ENCODE measurements around the gene SLC6A6.

SLC6A6 gene

DNA sequence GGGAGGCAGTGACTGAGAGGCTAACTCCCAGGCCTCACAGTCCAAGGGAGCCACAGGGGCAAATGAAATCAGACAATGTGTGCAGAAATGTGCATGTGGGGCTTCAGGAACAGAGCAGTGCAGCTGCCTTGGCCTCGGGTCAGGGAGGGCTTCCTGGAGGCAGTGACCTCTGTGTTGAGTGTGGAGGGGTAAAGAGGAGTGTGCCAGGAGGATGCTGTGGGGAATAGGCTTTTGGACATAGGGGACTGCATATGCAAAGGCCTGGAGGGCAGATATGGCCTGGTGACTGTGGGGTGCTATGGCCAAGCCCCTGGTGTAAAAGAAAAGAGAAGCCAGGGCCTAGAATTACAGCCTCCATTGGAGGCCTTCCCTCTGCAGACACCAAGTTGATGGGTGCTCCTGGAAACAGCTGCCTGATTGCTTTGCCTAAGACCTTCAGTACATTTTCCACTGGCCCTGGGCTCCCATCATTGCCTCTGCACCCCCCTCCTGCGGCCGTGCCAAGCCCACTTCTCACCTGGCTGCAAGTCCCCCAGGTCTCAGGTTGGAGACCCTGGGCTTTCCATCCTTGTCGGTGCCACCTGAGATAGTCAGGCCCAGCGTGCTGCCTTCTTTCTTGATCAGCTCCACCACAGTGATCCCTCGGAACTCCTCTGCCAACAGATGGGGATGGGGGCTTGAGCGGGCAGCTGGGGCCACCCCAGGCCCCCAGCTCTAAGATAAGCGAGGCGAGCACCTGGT lies 122.7 kb downstream of the SLC6A6 start:
- TF ChIP-seq, protein P1, sequence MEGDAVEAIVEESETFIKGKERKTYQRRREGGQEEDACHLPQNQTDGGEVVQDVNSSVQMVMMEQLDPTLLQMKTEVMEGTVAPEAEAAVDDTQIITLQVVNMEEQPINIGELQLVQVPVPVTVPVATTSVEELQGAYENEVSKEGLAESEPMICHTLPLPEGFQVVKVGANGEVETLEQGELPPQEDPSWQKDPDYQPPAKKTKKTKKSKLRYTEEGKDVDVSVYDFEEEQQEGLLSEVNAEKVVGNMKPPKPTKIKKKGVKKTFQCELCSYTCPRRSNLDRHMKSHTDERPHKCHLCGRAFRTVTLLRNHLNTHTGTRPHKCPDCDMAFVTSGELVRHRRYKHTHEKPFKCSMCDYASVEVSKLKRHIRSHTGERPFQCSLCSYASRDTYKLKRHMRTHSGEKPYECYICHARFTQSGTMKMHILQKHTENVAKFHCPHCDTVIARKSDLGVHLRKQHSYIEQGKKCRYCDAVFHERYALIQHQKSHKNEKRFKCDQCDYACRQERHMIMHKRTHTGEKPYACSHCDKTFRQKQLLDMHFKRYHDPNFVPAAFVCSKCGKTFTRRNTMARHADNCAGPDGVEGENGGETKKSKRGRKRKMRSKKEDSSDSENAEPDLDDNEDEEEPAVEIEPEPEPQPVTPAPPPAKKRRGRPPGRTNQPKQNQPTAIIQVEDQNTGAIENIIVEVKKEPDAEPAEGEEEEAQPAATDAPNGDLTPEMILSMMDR (IDR thresholded peaks at IDR 0.05; ENCODE audit: low read depth, low read length, missing control alignments), result no peak

DNA sequence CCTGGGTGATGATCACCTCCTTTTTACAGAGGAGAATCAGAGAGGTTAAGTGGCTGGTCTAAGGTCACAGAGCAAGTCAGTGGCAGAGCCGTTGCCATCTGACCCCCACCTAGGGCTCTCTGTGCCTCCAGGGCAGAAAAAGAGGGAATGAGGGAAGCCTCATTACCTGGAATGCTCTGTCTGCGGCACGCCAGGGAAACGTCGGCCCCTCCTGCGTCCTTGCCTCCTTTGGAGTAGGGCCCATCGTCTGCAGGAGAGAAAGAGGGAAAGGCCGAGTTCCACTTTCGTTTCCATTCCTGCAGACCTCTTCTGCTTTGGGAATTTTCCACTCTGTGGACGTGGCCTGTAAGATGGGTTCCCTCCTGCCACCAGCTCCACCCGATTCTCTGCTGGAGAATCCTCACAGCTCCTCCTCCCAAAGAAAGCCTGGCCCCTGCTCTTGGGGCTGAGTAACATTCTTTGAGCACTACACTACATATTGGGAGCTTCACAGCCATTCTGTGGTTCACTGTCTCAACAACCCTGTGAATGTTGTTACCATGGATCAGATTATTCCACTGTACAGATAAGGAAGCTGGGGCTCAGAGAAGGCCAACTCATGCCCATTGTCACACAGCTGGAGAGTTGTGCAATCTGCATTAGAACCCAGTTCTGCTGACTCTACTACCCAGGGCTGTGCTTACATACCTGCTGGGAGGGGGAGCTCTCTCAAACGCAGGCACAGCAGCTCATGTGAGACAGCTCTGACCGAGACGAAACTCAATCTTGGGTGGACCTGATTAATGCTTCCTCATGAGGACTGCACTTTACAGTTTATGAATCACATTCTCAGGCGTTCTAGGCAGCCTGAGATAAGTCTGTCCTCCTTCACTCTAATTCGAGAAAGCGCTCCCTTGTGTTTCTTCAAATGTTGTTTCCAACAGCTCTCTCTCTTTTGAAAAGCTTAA lies 123.6 kb downstream of the SLC6A6 start:
- DNase-seq (ENCODE audit: low read depth), result no peak
- in situ Hi-C loops (cut with HindIII; ENCODE audit: low sequenced_read_pairs), result no loop called here
- no peak overlapping the region for H3K4me3 ChIP-seq (ENCODE audit: low read depth, low read length)
- TF ChIP-seq, protein P1 (IDR thresholded peaks at IDR 0.05; ENCODE audit: low read depth, low read length, missing control alignments), result no peak

More for the DNA sequence above, 122.7 kb downstream of the SLC6A6 start:
- no peak overlapping the region for H3K4me3 ChIP-seq (ENCODE audit: low read depth, low read length)
- in situ Hi-C loops (cut with HindIII; ENCODE audit: low sequenced_read_pairs), result no loop called here
- no peak for DNase-seq (ENCODE audit: low read depth)

DNA sequence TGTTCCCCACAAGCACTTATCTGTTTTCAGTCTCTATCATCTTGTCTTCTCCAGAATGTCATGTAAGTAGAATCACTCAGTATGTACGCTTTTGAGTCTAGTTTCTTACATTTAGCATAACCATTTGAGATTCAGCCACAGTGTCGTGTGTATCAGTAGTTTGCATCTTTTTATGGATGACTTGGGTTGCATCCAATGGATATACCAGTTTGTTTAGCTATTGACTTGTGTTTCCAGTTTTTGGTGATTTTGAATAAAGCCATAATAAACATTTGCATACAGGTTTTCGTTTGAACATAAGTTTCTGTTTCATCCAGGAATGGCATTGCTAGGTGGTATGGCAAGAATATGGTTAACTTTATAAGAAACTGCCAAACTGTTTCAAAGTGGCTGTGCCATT lies 125.7 kb downstream of the SLC6A6 start:
- TF ChIP-seq, protein P1 (IDR thresholded peaks at IDR 0.05; ENCODE audit: low read depth, low read length, missing control alignments), result no peak
- H3K4me3 ChIP-seq (ENCODE audit: low read depth, low read length), result no peak overlapping the region
- in situ Hi-C loops (cut with HindIII; ENCODE audit: low sequenced_read_pairs), result no loop called here
- no peak for DNase-seq (ENCODE audit: low read depth)

DNA sequence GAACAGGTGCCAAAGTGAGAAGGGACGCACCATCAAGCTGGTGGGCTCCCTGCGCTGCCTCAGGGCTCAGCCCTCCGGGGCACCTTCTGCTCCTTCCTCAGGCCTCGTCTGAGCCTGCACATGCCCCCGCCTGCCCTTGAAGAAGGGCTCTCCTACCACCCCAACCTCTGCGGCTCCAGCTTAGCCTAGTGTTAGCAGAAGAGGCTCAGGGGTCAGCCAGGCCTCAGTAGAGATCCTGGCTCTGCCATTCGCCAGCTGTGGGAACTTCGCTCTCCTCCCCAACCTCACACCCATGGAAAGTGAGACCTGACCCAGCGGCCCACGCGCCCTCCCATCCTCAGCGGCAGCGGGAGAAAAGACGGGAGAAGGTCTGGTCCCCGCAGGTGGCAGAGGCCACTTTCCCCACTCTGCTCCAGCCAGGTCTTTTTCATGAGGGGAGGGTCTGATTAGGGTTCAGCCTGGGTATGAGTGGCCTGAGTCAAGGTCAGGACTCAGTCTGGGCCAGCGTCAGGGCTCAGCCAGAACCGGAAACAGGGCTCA lies 129.5 kb downstream of the SLC6A6 start:
- no peak for DNase-seq (ENCODE audit: low read depth)
- no peak overlapping the region for H3K4me3 ChIP-seq (ENCODE audit: low read depth, low read length)
- in situ Hi-C loops (cut with HindIII; ENCODE audit: low sequenced_read_pairs), result no loop called here
- TF ChIP-seq, protein P1 (IDR thresholded peaks at IDR 0.05; ENCODE audit: low read depth, low read length, missing control alignments), result no peak

DNA sequence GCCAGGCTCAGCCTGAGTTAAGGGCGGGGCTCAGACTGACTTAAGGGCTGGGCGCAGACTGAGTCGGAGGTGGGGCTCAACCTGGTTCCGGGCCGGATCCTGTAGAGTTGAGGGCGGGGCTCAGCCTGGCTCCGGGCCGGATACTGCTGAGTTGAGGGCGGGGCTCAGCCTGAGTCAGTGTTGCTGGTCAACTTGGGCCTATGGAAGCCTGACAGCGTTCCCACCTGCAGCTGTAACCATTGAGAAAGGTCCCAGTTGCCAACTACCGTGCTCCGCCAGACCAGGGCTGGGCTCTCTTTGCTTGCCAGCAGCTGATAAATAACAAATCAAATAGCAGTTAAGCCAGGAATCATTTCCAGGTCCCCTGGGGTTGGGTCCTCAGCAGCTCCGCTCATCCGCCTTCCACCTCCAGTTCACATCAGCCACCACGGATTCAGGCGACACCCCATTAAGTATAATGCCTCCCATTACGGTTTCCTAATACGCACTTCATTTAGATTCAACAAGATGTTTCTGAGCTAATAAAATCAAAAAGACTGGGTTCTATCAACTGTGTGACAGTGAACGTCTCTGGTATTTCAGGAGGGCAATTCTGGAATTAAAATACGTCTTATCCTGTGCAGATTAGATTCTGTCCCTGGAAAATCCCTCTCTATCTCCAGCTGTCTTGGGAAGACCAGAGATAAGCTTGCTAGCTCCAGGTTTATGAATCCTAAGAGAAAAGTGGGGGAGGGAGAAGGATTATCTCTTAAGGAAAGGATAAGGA lies 130.5 kb downstream of the SLC6A6 start:
- in situ Hi-C loops (cut with HindIII; ENCODE audit: low sequenced_read_pairs), result no loop called here

More for the DNA sequence above, 130.5 kb downstream of the SLC6A6 start:
- DNase-seq (ENCODE audit: low read depth), result no peak
- no peak overlapping the region for H3K4me3 ChIP-seq (ENCODE audit: low read depth, low read length)
- TF ChIP-seq, protein P1 (IDR thresholded peaks at IDR 0.05; ENCODE audit: low read depth, low read length, missing control alignments), result no peak

Measured in astrocyte of the cerebellum (primary cell).